IMR-90 (cell line): ENCODE measurements around the gene RMDN3. TPM values are rescaled to one million over a fixed set of nuclear protein-coding genes. Genes with fewer than 3 reads are reported as not detected.

ENCODE experiments used
- ATAC-seq: fragments of 200-7000 bp; cut with Tn5 transposase; 2 replicates; pipeline ENCODE4 v1.9.1; 2020; ENCODE audit warnings: low read depth, mild to moderate bottlenecking, moderate library complexity
- BruUV-seq: library from RNA; stranded (reverse); fragments of 400-500 nt; replicated peaks from 2 replicates; lab custom pipeline; 2021; lab: Mats Ljungman, UMichigan
- CTCF ChIA-PET: fragments of 300-600 bp; formaldehyde crosslinking; extraction: SDS; loops from one replicate; lab custom pipeline; 2021; ENCODE audit warnings: antibody characterized with exemption; lab: Yijun Ruan, JAX
- POLR2A ChIA-PET: fragments of 300-600 bp; sonication (Branson Sonifier 250); formaldehyde crosslinking; loops from one replicate; lab custom pipeline; 2022; ENCODE audit warnings: antibody characterized with exemption; ENCODE audit not compliant: unreplicated experiment; lab: Charles Lee
- DNase-seq: peaks from one replicate; pipeline ENCODE4 v3.0.0; 2013
- H2AFZ ChIP-seq: replicated peaks from 2 replicates; pipeline ENCODE3; 2013; ENCODE audit warnings: low read length, mild to moderate bottlenecking; ENCODE audit not compliant: poor library complexity
- H2AK5ac ChIP-seq: 2 replicates; pipeline ENCODE4 v1.6.1; 2013; ENCODE audit warnings: low read depth, low read length, inconsistent platforms
- H2AK9ac ChIP-seq: replicated peaks from 2 replicates; pipeline ENCODE3; 2013; ENCODE audit warnings: mild to moderate bottlenecking, low read depth, low read length, moderate library complexity; ENCODE audit not compliant: poor library complexity
- H2BK120ac ChIP-seq: 2 replicates; pipeline ENCODE4 v1.6.1; 2013; ENCODE audit warnings: low read depth, low read length, inconsistent platforms
- H2BK15ac ChIP-seq: 3 replicates; pipeline ENCODE4 v1.6.1; 2013; ENCODE audit warnings: low read depth, low read length, inconsistent platforms
- H2BK20ac ChIP-seq: 2 replicates; pipeline ENCODE4 v1.6.1; 2013; ENCODE audit warnings: low read depth, mild to moderate bottlenecking, inconsistent platforms, low read length, moderate library complexity
- H2BK5ac ChIP-seq: 2 replicates; pipeline ENCODE4 v1.6.1; 2013; ENCODE audit warnings: mild to moderate bottlenecking, low read depth, low read length, inconsistent platforms; ENCODE audit not compliant: poor library complexity, severe bottlenecking
- H3K14ac ChIP-seq: replicated peaks from 2 replicates; pipeline ENCODE4 v1.6.1; 2013; ENCODE audit warnings: low read depth, low read length, inconsistent platforms
- H3K18ac ChIP-seq: 2 replicates; pipeline ENCODE4 v1.6.1; 2013; ENCODE audit warnings: low read depth, low read length, control low read depth
- H3K23ac ChIP-seq: 2 replicates; pipeline ENCODE4 v1.6.1; 2013; ENCODE audit warnings: low read depth, low read length, inconsistent platforms
- H3K27ac ChIP-seq: 2 replicates; pipeline ENCODE4 v1.5.1; 2013; ENCODE audit warnings: mild to moderate bottlenecking, control low read depth, low read length; ENCODE audit not compliant: insufficient read depth
- H3K27me3 ChIP-seq: 2 replicates; pipeline ENCODE4 v1.6.1; 2013; ENCODE audit warnings: low read length; ENCODE audit not compliant: control insufficient read depth, insufficient read depth
- H3K36me3 ChIP-seq: 2 replicates; pipeline ENCODE4 v1.6.1; 2013; ENCODE audit warnings: low read length, mixed read lengths; ENCODE audit not compliant: control insufficient read depth, insufficient read depth
- H3K4ac ChIP-seq: 2 replicates; pipeline ENCODE4 v1.6.1; 2013; ENCODE audit warnings: low read depth, low read length, inconsistent platforms
- H3K4me1 ChIP-seq: 2 replicates; pipeline ENCODE4 v1.6.1; 2013; ENCODE audit warnings: low read length, mixed read lengths; ENCODE audit not compliant: control insufficient read depth, insufficient read depth
- H3K4me2 ChIP-seq: 2 replicates; pipeline ENCODE4 v1.6.1; 2013; ENCODE audit warnings: low read depth, mild to moderate bottlenecking, control low read depth, low read length, moderate library complexity
- H3K4me3 ChIP-seq: 2 replicates; pipeline ENCODE4 v1.5.1; 2013; ENCODE audit warnings: low read depth, mild to moderate bottlenecking, control low read depth, low read length, moderate library complexity; ENCODE audit not compliant: insufficient read depth
- H3K56ac ChIP-seq: 2 replicates; pipeline ENCODE4 v1.6.1; 2013; ENCODE audit warnings: low read length, inconsistent platforms; ENCODE audit not compliant: insufficient read depth; ENCODE audit errors: extremely low read depth
- H3K79me1 ChIP-seq, 2 experiments: 2 replicates each; pipeline ENCODE4 v1.6.1; 2013; ENCODE audit warnings: low read length in 2 of 2, inconsistent platforms in 1 of 2, low read depth in 1 of 2
- H3K9ac ChIP-seq: 2 replicates; pipeline ENCODE4 v1.6.1; 2013; ENCODE audit warnings: low read depth, low read length, control low read depth
- H3K9me1 ChIP-seq: 2 replicates; pipeline ENCODE4 v1.6.1; 2013; ENCODE audit warnings: low read length, inconsistent platforms; ENCODE audit not compliant: insufficient read depth
- H3K9me3 ChIP-seq: 2 replicates; pipeline ENCODE4 v1.6.1; 2013; ENCODE audit warnings: low read length; ENCODE audit not compliant: control insufficient read depth, insufficient read depth
- H4K20me1 ChIP-seq: 2 replicates; pipeline ENCODE4 v1.6.1; 2013; ENCODE audit warnings: low read length, inconsistent platforms; ENCODE audit not compliant: insufficient read depth
- H4K5ac ChIP-seq: 2 replicates; pipeline ENCODE4 v1.6.1; 2013; ENCODE audit warnings: mild to moderate bottlenecking, low read depth, low read length, control low read depth
- H4K8ac ChIP-seq, 2 experiments: 2 replicates each; pipeline ENCODE4 v1.6.1; 2013; ENCODE audit warnings: low read depth in 2 of 2, low read length in 2 of 2, control low read depth in 1 of 2, inconsistent platforms in 1 of 2
- H4K91ac ChIP-seq: 2 replicates; pipeline ENCODE4 v1.6.1; 2013; ENCODE audit warnings: low read depth, low read length, inconsistent platforms; ENCODE audit not compliant: insufficient read depth
- BHLHE40 ChIP-seq: fragments of 150-350 bp; IDR thresholded peaks from 2 replicates; pipeline ENCODE4 v1.6.1; 2016; ENCODE audit warnings: mild to moderate bottlenecking, low read depth, low read length
- CTCF ChIP-seq: conservative IDR thresholded peaks from 2 replicates; pipeline ENCODE4 v1.5.1; 2012; ENCODE audit warnings: mild to moderate bottlenecking, low read depth, low read length, improper control_type of control experiment
- FOS ChIP-seq: fragments of 150-350 bp; IDR thresholded peaks from 2 replicates; pipeline ENCODE4 v1.6.1; 2016; ENCODE audit warnings: low read depth, low read length
- NFE2L2 ChIP-seq: fragments of 150-350 bp; IDR thresholded peaks from 2 replicates; pipeline ENCODE4 v1.6.1; 2016; ENCODE audit warnings: low read depth, mild to moderate bottlenecking, low read length
- RAD21 ChIP-seq: IDR thresholded peaks from 2 replicates; pipeline ENCODE4 v1.6.1; 2012; ENCODE audit warnings: low read length, improper control_type of control experiment
- RFX5 ChIP-seq: IDR thresholded peaks from 2 replicates; pipeline ENCODE4 v1.8.0; 2012; ENCODE audit warnings: low read depth, mild to moderate bottlenecking, low read length, moderate library complexity
- USF2 ChIP-seq: fragments of 150-350 bp; IDR thresholded peaks from 2 replicates; pipeline ENCODE4 v1.6.1; 2017; ENCODE audit warnings: mild to moderate bottlenecking, antibody characterized with exemption, low read length, low read depth
- WGBS, 2 experiments: methylation state at CpG; one replicate each; pipeline versions ENCODE4 v1.1.5 to v1.1.7; 2013; ENCODE audit warnings: missing lambda C conversion rate in 2 of 2; ENCODE audit not compliant: insufficient read length in 1 of 2; ENCODE audit errors: extremely low coverage in 2 of 2; 5-methylcytosine and 5-hydroxymethylcytosine counted together
- dilution Hi-C: fragments of 300-500 bp; cut with HindIII; formaldehyde crosslinking; loops from one replicate; pipeline ENCODE4 v1.14.3; 2018; ENCODE audit warnings: low sequenced_read_pairs; ENCODE audit not compliant: unreplicated experiment
- in situ Hi-C: fragments of 300-500 bp; cut with MboI; formaldehyde crosslinking; loops from 3 replicates; pipeline ENCODE4 v1.14.3; 2019; ENCODE audit warnings: low sequenced_read_pairs, inconsistent platforms, mixed read lengths
- intact Hi-C: fragments of 100-400 bp; cut with micrococcal nuclease; formaldehyde crosslinking; loops from 2 replicates; pipeline ENCODE4 v1.10.0; 2022
- polyA plus RNA-seq, 3 experiments: library from polyadenylated mRNA; depleted of rRNA; stranded (reverse); fragments of >200 nt; gene quantifications; 2 replicates each; pipeline ENCODE4 v1.2.3, GENCODE V29; 2012; ENCODE audit warnings: low replicate concordance in 1 of 3
- total RNA-seq: library from RNA; depleted of rRNA; stranded (reverse); fragments of >200 nt; gene quantifications from 2 replicates; pipeline ENCODE4 v1.2.3, GENCODE V29; 2012

The RMDN3 gene
- total and polyA plus RNA-seq, 2 of the 4 experiments (the other 2 are of a cell fraction), result 14.7 to 25.7 TPM

GRCh38 chr15:40739854-40740253 is 15.2 kb downstream of the RMDN3 start:
- Histone ChIP-seq H3K27ac (no peak overlapping the region), H4K91ac (no peak overlapping the region), H2BK20ac (no peak overlapping the region), H3K4ac (no peak overlapping the region), H2BK5ac (no peak overlapping the region), H2BK120ac (no peak overlapping the region), H2AK5ac (no peak overlapping the region), H4K20me1 (peaks cover 4% of the 10 kb centered on the region; the same call in 1 of the 2 replicates), H3K9me1 (no peaks in the 10 kb centered on the region), H3K18ac (no peak overlapping the region), H2AK9ac (no peak overlapping the region), H3K4me1 (peaks cover 3% of the 10 kb centered on the region; the same call in 1 of the 2 replicates), H2BK15ac (no peak overlapping the region), H3K4me3 (no peak overlapping the region), H3K9me3 (no peaks in the 10 kb centered on the region), H4K5ac (no peak overlapping the region), H3K23ac (no peak overlapping the region), H4K8ac (no peak overlapping the region), H3K14ac (no peak overlapping the region), H3K56ac (no peak overlapping the region), H3K27me3 (no peaks in the 10 kb centered on the region), H3K36me3 (peaks cover 30% of the 10 kb centered on the region), H3K79me1 (peaks cover 4 to 14% of the 10 kb centered on the region in 2 experiments), H3K9ac (no peak overlapping the region), H2AFZ (no peak overlapping the region), H3K4me2 (no peak overlapping the region)
- ChIA-PET CTCF (no interaction called here), POLR2A (no interaction called here)
- no CpG with 5 or more reads among the region's 2 CpGs for WGBS, 2 experiments
- in situ Hi-C loops, result no loop called here
- dilution Hi-C loops, result no loop called here
- TF ChIP-seq RFX5, result no peak
- TF ChIP-seq RAD21, result no peak
- TF ChIP-seq CTCF, result 0 out of 2 replicates have a peak, but pooled peaks have one; percentile 3
- TF ChIP-seq NFE2L2, result no peak
- TF ChIP-seq BHLHE40, result no peak
- TF ChIP-seq FOS, result no peak
- no peak for TF ChIP-seq USF2
- intact Hi-C loops, result no loop called here
- DNase-seq, result no peak
- no TSS peak for BruUV-seq
- no peak for ATAC-seq
